ENCODE results near the gene KCNQ2.

DNA sequence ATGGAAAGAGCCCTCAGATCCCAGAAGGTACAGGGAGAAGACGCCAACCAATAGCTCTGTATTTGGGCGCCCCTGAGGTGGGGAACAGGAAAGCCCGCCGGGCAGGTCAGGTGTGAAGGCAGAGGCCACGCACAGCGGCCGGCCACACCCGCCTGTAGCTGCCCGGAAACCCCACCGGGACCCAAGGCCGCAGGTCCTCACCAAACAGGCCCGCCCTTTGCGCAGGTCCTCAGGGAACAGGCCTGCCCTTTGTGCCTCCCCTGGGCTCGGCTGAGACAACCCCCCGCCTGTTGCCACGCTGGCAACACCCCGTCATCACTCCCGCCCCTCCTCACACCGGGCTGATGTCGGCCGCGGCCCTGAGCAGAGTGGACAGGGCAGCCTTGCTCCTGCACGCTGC lies 66.4 kb downstream of the KCNQ2 start:
- TF ChIP-seq, protein P1, sequence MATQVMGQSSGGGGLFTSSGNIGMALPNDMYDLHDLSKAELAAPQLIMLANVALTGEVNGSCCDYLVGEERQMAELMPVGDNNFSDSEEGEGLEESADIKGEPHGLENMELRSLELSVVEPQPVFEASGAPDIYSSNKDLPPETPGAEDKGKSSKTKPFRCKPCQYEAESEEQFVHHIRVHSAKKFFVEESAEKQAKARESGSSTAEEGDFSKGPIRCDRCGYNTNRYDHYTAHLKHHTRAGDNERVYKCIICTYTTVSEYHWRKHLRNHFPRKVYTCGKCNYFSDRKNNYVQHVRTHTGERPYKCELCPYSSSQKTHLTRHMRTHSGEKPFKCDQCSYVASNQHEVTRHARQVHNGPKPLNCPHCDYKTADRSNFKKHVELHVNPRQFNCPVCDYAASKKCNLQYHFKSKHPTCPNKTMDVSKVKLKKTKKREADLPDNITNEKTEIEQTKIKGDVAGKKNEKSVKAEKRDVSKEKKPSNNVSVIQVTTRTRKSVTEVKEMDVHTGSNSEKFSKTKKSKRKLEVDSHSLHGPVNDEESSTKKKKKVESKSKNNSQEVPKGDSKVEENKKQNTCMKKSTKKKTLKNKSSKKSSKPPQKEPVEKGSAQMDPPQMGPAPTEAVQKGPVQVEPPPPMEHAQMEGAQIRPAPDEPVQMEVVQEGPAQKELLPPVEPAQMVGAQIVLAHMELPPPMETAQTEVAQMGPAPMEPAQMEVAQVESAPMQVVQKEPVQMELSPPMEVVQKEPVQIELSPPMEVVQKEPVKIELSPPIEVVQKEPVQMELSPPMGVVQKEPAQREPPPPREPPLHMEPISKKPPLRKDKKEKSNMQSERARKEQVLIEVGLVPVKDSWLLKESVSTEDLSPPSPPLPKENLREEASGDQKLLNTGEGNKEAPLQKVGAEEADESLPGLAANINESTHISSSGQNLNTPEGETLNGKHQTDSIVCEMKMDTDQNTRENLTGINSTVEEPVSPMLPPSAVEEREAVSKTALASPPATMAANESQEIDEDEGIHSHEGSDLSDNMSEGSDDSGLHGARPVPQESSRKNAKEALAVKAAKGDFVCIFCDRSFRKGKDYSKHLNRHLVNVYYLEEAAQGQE (IDR thresholded peaks at IDR 0.05; ENCODE audit: insufficient replicate concordance, low read depth), result no peak
- TF ChIP-seq, protein P2, sequence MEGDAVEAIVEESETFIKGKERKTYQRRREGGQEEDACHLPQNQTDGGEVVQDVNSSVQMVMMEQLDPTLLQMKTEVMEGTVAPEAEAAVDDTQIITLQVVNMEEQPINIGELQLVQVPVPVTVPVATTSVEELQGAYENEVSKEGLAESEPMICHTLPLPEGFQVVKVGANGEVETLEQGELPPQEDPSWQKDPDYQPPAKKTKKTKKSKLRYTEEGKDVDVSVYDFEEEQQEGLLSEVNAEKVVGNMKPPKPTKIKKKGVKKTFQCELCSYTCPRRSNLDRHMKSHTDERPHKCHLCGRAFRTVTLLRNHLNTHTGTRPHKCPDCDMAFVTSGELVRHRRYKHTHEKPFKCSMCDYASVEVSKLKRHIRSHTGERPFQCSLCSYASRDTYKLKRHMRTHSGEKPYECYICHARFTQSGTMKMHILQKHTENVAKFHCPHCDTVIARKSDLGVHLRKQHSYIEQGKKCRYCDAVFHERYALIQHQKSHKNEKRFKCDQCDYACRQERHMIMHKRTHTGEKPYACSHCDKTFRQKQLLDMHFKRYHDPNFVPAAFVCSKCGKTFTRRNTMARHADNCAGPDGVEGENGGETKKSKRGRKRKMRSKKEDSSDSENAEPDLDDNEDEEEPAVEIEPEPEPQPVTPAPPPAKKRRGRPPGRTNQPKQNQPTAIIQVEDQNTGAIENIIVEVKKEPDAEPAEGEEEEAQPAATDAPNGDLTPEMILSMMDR (IDR thresholded peaks at IDR 0.05; ENCODE audit: insufficient read depth, low read length), result no peak

Measured in HL-60 (cell line).